Osteoblast (primary cell): ENCODE results near the gene CTTNBP2. TPM values are rescaled to one million over a fixed set of nuclear protein-coding genes. Genes with fewer than 3 reads are reported as not detected.

ENCODE experiments used
- DNase-seq: peaks from one replicate; pipeline ENCODE4 v3.0.0; 2011; ENCODE audit warnings: low spot score, mixed read lengths; ENCODE audit not compliant: insufficient read length; ENCODE audit errors: missing footprints
- H2AFZ ChIP-seq: 2 replicates; pipeline ENCODE4 v1.6.0; 2011; ENCODE audit warnings: mild to moderate bottlenecking, low read length
- H3K27ac ChIP-seq: 2 replicates; pipeline ENCODE4 v1.5.1; 2011; ENCODE audit warnings: mild to moderate bottlenecking, low read depth, low read length, moderate library complexity
- H3K27me3 ChIP-seq: 2 replicates; pipeline ENCODE4 v1.6.0; 2012; ENCODE audit warnings: mild to moderate bottlenecking, control low read depth, inconsistent platforms, low read length, moderate library complexity; ENCODE audit not compliant: insufficient read depth
- H3K36me3 ChIP-seq: 2 replicates; pipeline ENCODE4 v1.5.1; 2011; ENCODE audit warnings: mild to moderate bottlenecking, low read length, control low read depth, moderate library complexity; ENCODE audit not compliant: insufficient read depth
- H3K4me1 ChIP-seq: 2 replicates; pipeline ENCODE4 v1.5.1; 2011; ENCODE audit warnings: mild to moderate bottlenecking, low read length, control low read depth, moderate library complexity; ENCODE audit not compliant: insufficient read depth
- H3K4me2 ChIP-seq: 2 replicates; pipeline ENCODE4 v1.6.0; 2011; ENCODE audit warnings: mild to moderate bottlenecking, low read length; ENCODE audit not compliant: insufficient read depth
- H3K4me3 ChIP-seq: fragments of 200-600 bp; sonication (generic); 3 replicates; pipeline ENCODE4 v1.5.1; 2012; ENCODE audit warnings: mild to moderate bottlenecking, low read length, inconsistent platforms; ENCODE audit not compliant: insufficient read depth
- H3K79me2 ChIP-seq: 2 replicates; pipeline ENCODE4 v1.6.0; 2012; ENCODE audit warnings: mild to moderate bottlenecking, low read length, control low read depth, inconsistent platforms; ENCODE audit not compliant: insufficient read depth
- H3K9me3 ChIP-seq: 2 replicates; pipeline ENCODE4 v1.5.1; 2011; ENCODE audit warnings: low read depth, low read length, control low read depth
- H4K20me1 ChIP-seq: 2 replicates; pipeline ENCODE4 v1.6.0; 2012; ENCODE audit warnings: mild to moderate bottlenecking, low read length, control low read depth; ENCODE audit not compliant: insufficient read depth
- total RNA-seq: library from RNA; depleted of rRNA; stranded (reverse); fragments of >200 nt; gene quantifications from 2 replicates; pipeline ENCODE4 v1.2.3, GENCODE V29; 2012
- TF ChIP-seq, protein P1 (sequence below): IDR thresholded peaks from 2 replicates; pipeline ENCODE4 v1.5.1; 2011; ENCODE audit warnings: mild to moderate bottlenecking, low read depth, low read length, moderate library complexity; ENCODE audit errors: extremely low read depth

Gene CTTNBP2
- total RNA-seq, 1 donor = 1.1 TPM

DNA sequence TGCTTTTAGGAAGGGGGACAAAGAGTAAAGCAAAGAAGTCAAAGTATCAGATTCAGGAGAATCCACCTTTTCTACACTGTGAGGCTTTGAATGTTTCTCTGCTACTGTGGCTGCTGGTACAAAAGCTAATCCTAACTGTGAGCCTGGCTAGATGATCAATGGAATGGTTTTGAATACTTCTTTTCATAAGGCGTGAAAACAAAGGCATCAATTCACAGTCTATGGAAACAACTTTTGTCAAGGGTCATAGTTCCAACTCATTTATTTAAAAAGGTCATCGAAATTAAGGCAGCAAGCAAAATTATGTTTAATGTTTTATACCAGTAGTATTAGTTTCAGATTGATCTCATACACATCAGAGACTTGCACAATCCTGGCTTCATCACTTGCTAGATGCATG lies 118.1 kb downstream of the CTTNBP2 start:
- H3K9me3 ChIP-seq = no peaks in the 10 kb centered on the region
- H4K20me1 ChIP-seq = no peaks in the 10 kb centered on the region
- H3K4me1 ChIP-seq = no peaks in the 10 kb centered on the region
- no peak overlapping the region for H3K4me2 ChIP-seq
- H2AFZ ChIP-seq = no peak overlapping the region
- no peak overlapping the region for H3K4me3 ChIP-seq
- TF ChIP-seq, protein P1, sequence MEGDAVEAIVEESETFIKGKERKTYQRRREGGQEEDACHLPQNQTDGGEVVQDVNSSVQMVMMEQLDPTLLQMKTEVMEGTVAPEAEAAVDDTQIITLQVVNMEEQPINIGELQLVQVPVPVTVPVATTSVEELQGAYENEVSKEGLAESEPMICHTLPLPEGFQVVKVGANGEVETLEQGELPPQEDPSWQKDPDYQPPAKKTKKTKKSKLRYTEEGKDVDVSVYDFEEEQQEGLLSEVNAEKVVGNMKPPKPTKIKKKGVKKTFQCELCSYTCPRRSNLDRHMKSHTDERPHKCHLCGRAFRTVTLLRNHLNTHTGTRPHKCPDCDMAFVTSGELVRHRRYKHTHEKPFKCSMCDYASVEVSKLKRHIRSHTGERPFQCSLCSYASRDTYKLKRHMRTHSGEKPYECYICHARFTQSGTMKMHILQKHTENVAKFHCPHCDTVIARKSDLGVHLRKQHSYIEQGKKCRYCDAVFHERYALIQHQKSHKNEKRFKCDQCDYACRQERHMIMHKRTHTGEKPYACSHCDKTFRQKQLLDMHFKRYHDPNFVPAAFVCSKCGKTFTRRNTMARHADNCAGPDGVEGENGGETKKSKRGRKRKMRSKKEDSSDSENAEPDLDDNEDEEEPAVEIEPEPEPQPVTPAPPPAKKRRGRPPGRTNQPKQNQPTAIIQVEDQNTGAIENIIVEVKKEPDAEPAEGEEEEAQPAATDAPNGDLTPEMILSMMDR = no peak
- no peak for DNase-seq
- H3K27me3 ChIP-seq = no peaks in the 10 kb centered on the region
- no peaks in the 10 kb centered on the region for H3K36me3 ChIP-seq
- no peaks in the 10 kb centered on the region for H3K79me2 ChIP-seq
- H3K27ac ChIP-seq = no peak overlapping the region

DNA sequence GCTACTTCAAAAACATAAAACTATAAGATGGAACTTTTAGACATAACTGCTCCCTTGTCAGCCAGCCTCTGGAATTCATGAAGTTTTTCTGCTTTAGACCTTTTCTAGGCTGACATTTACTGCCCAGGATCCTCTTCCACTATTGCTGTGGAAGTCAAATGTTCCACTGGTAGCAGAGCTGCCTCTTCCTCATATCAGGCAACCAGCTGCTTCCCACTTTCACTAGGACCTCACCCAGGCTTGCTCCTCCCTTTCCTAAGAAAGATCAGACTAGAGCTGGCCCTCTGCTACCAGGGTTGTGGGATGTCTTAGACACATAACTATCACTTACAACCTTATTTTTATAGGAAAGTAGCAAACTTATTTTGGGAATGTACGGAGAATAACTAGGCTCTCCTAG lies 121.5 kb downstream of the CTTNBP2 start:
- no peaks in the 10 kb centered on the region for H3K27me3 ChIP-seq
- no peak overlapping the region for H3K27ac ChIP-seq
- no peak overlapping the region for H3K4me3 ChIP-seq
- no peaks in the 10 kb centered on the region for H3K79me2 ChIP-seq
- TF ChIP-seq, protein P1 = no peak
- H3K9me3 ChIP-seq = no peaks in the 10 kb centered on the region
- H3K4me1 ChIP-seq = no peaks in the 10 kb centered on the region
- no peak for DNase-seq
- H3K4me2 ChIP-seq = no peak overlapping the region
- no peaks in the 10 kb centered on the region for H4K20me1 ChIP-seq
- no peak overlapping the region for H2AFZ ChIP-seq
- no peaks in the 10 kb centered on the region for H3K36me3 ChIP-seq

DNA sequence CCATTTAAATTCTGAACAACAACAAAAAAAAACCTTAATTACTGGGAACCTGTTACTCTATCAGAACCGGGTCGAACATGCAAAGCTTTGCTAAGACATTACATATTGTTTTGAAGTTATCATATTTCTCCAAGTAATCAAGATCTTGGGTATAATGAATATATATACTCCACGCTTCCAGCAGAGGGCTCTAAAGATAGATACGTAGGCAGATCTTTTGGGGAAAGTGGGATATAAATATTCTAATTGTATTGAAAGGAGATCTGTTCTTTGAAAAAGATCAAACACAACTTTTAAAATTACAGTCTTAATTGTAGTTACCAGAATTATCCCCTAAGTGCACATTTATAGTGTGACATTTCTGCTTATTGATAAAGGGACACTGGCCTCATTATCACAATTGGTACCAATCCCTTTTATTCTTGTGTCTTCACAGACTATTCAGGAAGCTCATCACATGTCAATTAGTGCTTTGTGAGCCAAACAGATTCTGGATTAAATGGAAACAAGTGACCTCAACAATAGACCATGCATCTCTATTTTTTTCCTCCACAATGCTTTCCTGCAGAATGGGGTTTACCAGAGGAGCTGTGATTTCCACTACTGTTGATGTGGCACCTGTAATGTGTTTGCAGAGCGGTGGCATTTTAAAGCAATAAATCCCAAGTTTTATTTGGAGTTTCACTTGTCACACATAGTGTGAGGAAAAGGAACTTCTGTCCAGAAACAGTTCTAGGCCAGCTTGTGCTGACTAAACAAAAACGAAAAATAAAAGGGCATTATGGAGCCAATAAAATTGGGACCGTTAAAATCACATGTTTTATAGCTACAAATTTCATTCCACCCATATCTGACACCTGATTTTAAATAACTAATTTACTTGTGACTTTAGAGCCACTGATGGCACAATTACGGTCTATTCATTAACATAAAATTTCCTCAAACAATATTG lies 122.4 kb downstream of the CTTNBP2 start:
- Histone ChIP-seq H3K9me3 (no peaks in the 10 kb centered on the region), H3K36me3 (no peaks in the 10 kb centered on the region), H3K4me3 (no peak overlapping the region), H3K4me1 (no peaks in the 10 kb centered on the region), H3K27me3 (no peaks in the 10 kb centered on the region), H3K79me2 (no peaks in the 10 kb centered on the region), H4K20me1 (no peaks in the 10 kb centered on the region), H2AFZ (no peak overlapping the region), H3K4me2 (no peak overlapping the region), H3K27ac (no peak overlapping the region)
- TF ChIP-seq, protein P1 = peak; percentile 45
- DNase-seq = no peak

DNA sequence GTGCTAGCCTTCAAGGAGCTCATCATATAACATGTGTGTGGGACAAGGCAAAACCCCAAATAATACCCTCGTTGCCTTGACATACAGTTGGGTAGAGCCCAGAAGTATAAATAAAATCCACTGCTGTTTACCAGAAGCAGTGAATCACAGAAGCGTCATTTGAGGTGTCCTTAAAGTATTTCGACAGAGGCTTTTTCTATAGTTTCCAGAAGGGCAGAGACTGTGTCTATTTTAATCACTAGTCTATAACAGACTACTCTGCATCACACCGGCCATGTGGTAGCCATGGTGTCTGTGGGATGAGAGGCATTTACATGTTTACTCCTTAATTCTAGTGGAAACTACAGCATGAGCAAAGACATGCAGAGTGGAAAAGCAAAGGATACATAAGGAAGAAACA lies 131.3 kb downstream of the CTTNBP2 start:
- H3K4me2 ChIP-seq = no peak overlapping the region
- H3K27ac ChIP-seq = no peak overlapping the region
- TF ChIP-seq, protein P1 = no peak
- H2AFZ ChIP-seq = no peak overlapping the region
- no peaks in the 10 kb centered on the region for H4K20me1 ChIP-seq
- no peaks in the 10 kb centered on the region for H3K4me1 ChIP-seq
- H3K9me3 ChIP-seq = no peaks in the 10 kb centered on the region
- no peaks in the 10 kb centered on the region for H3K36me3 ChIP-seq
- no peaks in the 10 kb centered on the region for H3K79me2 ChIP-seq
- DNase-seq = no peak
- H3K27me3 ChIP-seq = no peaks in the 10 kb centered on the region
- H3K4me3 ChIP-seq = no peak overlapping the region
